PFSK-1 (cell line): ENCODE data around the gene SEC16B.

ENCODE experiments used
- FOXP2 ChIP-seq: optimal IDR thresholded peaks from 2 replicates; pipeline ENCODE3; 2011; ENCODE audit warnings: borderline replicate concordance, control low read depth, inconsistent platforms; ENCODE audit not compliant: insufficient read depth; ENCODE audit errors: extremely low read length, extremely low read depth
- POLR2AphosphoS5 ChIP-seq: IDR thresholded peaks from 2 replicates; pipeline ENCODE4 v1.6.1; 2012; ENCODE audit warnings: low read depth, mild to moderate bottlenecking, control low read depth, low read length, moderate library complexity
- SIN3A ChIP-seq: IDR thresholded peaks from 2 replicates; pipeline ENCODE4 v1.6.1; 2012; ENCODE audit warnings: mild to moderate bottlenecking, low read length, moderate library complexity, borderline replicate concordance; ENCODE audit not compliant: insufficient read depth
- TAF1 ChIP-seq: IDR thresholded peaks from 2 replicates; pipeline ENCODE4 v1.6.1; 2012; ENCODE audit warnings: low read length, control low read depth, borderline replicate concordance; ENCODE audit not compliant: insufficient read depth
- TF ChIP-seq, protein P1 (sequence below), 2 experiments: IDR thresholded peaks; 2 replicates each; pipeline versions ENCODE4 v1.6.1 to v1.8.0; 2011 to 2012; ENCODE audit warnings: low read depth in 2 of 2, low read length in 2 of 2, control low read depth in 1 of 2, inconsistent platforms in 1 of 2, mild to moderate bottlenecking in 1 of 2, moderate library complexity in 1 of 2; ENCODE audit not compliant: insufficient read depth in 1 of 2

DNA sequence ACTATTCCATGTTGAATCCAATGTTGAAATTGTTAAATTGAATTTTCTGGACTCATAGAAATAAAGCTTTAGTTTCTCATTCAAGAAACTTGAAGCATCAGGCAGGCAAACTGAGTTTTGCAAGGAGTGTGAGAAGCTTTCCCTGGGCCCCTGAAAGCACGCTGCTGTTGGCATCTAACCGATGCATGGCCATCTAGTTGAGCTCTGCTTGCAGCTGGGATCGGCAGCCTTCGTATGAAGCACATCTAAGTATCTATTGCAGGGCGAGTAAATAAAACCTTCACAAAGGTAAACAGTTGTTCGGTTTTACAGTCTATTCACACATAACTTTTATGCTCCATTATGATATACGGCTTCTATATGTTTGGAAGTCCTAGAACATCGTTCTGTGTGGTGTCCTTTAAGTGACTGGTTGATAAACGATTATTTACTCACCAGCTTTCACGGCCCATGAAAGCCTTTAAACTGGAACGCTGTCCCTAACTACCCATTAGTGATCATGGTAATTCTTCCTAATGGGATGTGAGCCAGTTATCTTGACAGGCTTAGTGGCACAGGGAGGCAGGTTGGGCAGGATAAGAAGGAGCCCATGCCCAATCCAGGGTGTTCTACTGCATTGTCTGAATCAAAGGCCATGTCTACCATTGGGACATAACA is 71.7 kb downstream of the SEC16B start:
- TF ChIP-seq POLR2AphosphoS5 (no peak), TAF1 (no peak), SIN3A (no peak), FOXP2 (no peak)
- TF ChIP-seq, protein P1, sequence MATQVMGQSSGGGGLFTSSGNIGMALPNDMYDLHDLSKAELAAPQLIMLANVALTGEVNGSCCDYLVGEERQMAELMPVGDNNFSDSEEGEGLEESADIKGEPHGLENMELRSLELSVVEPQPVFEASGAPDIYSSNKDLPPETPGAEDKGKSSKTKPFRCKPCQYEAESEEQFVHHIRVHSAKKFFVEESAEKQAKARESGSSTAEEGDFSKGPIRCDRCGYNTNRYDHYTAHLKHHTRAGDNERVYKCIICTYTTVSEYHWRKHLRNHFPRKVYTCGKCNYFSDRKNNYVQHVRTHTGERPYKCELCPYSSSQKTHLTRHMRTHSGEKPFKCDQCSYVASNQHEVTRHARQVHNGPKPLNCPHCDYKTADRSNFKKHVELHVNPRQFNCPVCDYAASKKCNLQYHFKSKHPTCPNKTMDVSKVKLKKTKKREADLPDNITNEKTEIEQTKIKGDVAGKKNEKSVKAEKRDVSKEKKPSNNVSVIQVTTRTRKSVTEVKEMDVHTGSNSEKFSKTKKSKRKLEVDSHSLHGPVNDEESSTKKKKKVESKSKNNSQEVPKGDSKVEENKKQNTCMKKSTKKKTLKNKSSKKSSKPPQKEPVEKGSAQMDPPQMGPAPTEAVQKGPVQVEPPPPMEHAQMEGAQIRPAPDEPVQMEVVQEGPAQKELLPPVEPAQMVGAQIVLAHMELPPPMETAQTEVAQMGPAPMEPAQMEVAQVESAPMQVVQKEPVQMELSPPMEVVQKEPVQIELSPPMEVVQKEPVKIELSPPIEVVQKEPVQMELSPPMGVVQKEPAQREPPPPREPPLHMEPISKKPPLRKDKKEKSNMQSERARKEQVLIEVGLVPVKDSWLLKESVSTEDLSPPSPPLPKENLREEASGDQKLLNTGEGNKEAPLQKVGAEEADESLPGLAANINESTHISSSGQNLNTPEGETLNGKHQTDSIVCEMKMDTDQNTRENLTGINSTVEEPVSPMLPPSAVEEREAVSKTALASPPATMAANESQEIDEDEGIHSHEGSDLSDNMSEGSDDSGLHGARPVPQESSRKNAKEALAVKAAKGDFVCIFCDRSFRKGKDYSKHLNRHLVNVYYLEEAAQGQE (IDR thresholded peaks at IDR 0.05; ENCODE audit: insufficient read depth in 1 of 2, low read depth in 2 of 2, low read length in 2 of 2), result no peak
